Measurements from ENCODE around the gene NANP.

Gene NANP

DNA sequence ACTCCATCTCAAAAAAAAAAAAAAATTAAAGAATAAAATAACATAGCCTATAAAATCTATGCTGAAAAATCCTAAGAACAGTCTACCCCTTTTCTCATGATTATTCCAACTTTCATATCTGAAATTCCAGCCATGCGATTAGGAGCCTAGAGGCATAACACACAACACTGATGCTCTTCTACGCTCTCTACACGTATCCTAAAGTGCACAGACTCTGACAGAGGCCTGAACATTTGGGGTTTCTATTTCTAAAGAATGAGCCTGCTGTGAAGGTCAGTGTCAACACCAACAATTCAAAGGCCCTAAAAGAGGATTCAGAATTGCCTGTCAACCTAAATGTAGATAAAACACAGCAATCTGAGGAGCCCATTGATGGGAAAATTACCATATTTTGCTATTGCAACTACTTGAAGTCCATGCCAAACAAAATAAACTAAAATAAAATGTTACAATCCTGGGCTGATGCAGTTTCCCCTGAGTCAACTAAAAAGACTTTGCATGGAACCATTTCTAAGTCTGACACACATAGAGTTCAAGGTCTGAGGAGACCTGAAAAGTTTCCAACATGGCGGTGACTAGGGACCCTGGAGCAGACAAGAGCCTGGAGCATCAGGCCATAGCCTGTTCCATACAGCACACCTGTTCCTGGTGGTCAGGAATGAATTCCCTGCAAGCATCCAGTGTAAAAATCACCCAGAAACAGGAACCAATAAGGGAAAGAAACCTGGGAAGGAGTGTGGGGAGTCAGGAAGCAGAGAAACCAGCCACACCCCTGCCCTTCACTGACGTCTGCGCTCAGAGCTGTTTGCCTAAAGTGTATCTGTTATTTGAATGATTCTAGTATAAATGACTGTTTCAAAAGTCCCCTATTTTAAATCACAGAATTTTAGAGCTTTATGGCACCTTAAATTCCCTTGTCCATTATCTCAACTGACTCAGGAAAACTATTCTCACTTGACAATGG is 50.2 kb downstream of the NANP start:
- in situ Hi-C loops (cut with MboI; ENCODE audit: low sequenced_read_pairs): no loop called here

DNA sequence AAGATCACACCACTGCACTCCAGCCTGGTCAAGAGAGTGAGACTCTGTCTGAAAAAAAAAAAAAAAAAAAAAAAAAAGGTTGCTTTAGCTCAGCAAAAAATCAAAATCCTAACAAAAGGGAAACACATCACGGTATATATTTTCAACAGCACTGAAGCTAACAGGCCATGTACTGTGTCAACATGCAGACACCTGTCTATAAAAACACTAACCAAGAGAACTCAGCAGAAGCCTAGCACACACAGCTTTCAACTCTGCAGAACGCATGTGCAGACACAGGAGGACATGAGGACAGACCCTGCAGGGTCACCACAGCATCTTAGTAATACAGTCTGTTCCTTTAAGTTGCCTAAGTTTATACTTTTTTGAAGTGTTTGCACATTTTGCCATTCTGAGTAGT is 52.0 kb downstream of the NANP start:
- in situ Hi-C loops (cut with MboI; ENCODE audit: low sequenced_read_pairs): no loop called here

DNA sequence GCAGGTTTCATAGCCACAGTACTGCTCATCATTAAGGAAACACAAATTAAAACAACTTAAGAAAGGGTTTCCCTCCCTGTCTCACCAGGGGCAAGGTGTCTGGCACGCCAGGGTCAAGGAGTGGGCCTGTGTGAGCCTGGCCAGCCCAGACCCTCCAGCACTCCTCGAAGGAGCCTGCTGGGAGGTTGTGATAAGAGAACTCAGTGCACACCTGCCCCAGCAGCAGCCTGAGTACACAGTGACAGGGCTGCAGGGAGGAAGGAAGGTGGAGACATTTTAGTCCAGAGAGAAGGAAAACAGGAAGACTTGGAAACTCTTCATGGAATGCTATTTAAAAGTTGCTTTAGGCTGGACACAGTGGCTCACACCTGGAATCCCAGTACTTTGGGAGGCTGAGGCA is 52.6 kb downstream of the NANP start:
- in situ Hi-C loops (cut with MboI; ENCODE audit: low sequenced_read_pairs): no loop called here

DNA sequence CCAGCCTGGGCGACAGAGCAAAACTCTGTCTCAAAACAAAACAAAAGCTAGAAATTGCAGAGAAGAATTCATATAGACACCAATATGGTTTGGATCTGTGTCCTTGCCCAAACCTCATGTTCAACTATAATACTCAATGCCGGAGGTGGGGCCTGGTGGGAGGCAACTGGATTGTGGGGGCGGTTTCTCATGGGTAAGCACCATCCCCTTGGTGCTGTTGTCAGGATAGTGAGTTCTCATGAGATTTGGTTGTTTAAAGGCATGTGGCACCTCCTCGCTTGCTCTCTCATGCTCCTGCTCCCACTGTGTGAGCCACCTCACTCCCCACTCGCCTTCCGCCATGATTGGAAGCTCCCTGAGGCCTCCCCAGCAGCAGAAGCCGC is 53.7 kb downstream of the NANP start:
- in situ Hi-C loops (cut with MboI; ENCODE audit: low sequenced_read_pairs): no loop called here

- in situ Hi-C loops (cut with MboI; ENCODE audit: low sequenced_read_pairs): no loop called here
Measured at GRCh38 chr20:25567286-25567685, 56.5 kb downstream of the NANP start.

GRCh38 chr20:25566821-25567220 is 57.0 kb downstream of the NANP start:
- in situ Hi-C loops (cut with MboI; ENCODE audit: low sequenced_read_pairs): no loop called here

DNA sequence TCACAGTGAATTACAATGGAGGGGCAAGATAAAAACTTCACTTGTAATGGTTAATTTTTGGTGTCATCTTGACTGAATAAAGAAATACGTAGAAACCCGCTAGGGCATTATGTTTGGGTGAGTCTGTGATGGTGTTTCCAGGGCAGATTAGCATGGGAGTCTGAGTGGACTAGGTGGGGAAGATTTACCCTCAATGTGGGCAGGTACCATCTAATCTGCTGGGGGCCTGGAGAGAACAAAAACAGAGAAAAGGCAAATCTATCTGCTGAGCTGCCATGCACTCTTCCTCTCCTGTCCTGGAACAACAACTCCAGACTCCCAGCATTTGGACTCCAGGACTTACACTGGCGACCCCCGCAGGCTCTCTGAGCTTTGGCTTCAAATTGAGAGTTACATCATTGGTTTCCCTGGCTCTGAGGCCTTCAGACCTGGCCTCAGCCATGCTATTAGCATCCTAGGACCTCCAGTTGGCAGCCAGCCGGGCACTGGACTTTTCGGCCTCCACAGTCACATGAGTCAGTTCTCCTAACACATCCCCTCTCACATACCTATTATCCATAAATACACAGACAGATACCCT is 58.1 kb downstream of the NANP start:
- in situ Hi-C loops (cut with MboI; ENCODE audit: low sequenced_read_pairs): no loop called here

GRCh38 chr20:25563876-25564275 is 59.9 kb downstream of the NANP start:
- in situ Hi-C loops (cut with MboI; ENCODE audit: low sequenced_read_pairs): no loop called here

DNA sequence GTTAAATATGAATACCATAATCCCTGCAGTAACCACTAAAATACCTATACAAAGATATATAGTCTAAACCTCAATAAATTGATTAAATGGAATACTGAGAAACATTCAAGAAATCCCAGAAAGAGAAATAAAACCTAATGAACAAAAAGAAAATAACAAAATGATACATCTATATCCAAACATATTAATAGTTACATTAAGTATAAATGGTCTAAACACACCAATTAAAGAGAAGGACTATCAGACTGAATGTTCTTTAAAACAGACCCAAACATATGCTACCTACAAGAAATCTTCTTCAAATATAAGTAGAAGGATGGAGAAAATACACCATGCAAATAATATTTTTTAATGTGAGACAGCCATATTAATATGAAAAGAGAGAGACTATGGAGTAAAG is 60.5 kb downstream of the NANP start:
- in situ Hi-C loops (cut with MboI; ENCODE audit: low sequenced_read_pairs): no loop called here
